Fibroblast of peridontal ligament (primary cell): Measurements from ENCODE around the gene PLCH2.

Source experiments
- DNase-seq: peaks from one replicate; pipeline ENCODE4 v3.0.0-alpha.2; 2010; ENCODE audit errors: extremely low read depth

PLCH2 gene

GRCh38 chr1:2529784-2530512 is 53.9 kb downstream of the PLCH2 start, which contains the start of gene HES5:
HES5 (minus strand) TSS chr1:2530263; CDS start chr1:2530164, 99 bp downstream.
- no peak for DNase-seq

DNA sequence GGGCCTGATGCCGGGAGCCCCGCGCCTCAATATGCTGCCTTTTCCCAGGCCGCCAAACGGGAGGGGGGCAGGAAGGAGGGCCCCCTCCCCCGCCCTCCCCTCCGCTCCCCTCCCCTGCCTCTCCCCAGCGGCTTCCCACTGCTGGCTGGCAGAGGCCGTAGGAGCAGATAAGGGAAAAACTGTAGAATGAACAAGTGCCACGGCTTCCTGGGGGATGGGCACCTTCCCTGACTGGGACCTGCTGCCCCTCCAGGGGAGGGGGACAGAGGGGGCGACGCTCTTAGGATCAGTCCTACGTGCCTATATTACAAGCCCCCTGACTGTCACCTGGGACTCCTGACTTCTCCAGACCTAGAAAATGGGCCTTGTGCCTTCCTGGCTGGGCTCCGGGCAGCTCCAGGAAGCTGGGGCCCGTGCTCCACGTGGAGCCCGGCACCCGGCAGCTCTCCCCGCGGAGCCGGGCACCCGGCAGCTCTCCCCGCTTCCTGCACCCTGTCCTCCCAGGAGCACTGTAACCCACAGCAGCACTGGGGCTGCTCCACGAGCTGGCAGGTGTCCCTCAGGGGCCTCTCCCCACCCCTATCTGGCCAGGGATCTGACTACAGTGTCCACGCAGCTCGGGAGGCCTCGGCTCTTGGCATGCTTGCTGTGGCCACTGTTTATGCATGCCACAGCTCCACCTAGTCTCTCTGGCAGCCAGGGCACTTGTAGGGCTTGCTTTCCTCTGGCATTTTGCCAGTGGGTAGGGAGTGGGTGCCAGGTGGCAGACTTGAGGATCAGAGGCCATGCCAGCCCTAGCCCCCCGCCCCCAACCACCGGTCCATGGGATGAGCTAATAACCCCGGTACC is 54.6 kb downstream of the PLCH2 start:
- no peak for DNase-seq

GRCh38 chr1:2532485-2533160 is 56.5 kb downstream of the PLCH2 start:
- DNase-seq: no peak

DNA sequence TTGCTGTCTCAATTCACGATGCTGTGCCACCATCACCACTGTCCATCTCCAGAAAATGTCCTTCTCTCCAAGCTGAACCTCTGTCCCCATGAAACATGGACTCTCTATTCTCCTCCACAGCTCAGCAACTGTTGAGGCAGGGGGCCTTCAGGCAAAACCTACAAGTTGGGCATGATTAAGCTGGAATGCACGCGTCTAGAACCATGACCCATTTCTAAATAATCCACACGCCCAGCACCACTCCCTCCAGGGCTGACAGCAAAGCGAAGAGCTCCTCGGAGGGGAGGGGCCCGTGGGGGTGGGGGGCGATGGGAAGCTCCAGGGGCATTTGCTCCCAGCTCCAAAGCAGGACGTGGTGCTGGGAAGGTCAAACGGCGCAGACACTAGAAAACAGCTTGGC is 57.3 kb downstream of the PLCH2 start:
- no peak for DNase-seq

DNA sequence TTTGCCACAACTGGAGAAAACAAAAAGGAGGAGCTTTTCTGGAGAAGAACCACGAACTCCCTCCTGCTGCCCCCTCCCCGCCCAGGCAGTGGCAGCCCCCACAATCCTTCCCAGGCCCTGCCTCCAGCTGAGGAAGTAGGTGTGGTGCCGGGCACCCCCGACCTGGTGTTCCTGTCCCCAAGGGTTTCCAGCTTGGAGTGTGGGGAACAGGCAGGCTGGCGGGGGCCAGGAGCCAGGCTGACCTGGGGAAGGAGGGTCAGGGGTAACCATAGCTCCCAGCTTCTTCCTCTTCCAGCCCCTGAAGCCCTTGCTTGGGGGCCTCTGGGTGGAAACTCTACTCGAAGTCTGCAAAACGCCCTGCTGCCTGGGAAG is 58.2 kb downstream of the PLCH2 start:
- DNase-seq: no peak

GRCh38 chr1:2534687-2535441 is 58.8 kb downstream of the PLCH2 start:
- DNase-seq: no peak

- no peak for DNase-seq
Observed at GRCh38 chr1:2535455-2535854, 59.4 kb downstream of the PLCH2 start.

- no peak for DNase-seq
Observed at GRCh38 chr1:2535981-2536380, 59.9 kb downstream of the PLCH2 start.

DNA sequence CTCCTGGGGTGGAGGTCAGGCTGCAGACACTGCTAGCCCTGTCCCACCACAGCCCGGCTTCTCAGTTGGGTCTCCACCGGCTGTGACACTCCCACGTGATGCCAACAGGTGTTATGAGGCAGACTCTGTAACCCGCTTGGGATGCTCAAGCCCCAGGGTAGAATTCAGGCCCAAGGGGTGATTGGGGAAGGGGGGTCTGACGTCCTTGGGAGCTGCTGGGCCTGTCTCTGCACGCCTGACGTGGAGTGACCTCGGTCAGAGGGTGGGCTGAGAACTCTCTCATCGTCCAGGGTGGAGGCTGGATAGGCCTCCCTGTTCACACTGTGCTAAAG is 61.7 kb downstream of the PLCH2 start:
- DNase-seq: no peak

DNA sequence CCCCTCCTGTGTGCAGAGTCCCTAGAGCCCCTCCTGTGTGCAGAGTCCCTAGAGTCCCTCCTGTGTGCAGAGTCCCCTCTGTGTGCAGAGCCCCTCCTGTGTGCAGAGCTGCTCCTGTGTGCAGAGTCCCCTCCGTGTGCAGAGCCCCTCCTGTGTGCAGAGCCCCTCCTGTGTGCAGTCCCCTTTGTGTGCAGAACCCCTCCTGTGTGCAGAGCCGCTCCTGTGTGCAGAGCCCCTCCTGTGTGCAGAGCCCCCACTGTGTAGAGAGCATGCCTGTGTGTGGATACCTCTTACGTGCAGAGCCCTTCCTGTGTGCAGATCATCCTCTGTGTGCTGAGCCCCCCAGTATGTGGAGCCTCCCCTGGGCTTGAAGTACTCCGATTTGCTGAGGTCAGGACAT is 62.3 kb downstream of the PLCH2 start:
- no peak for DNase-seq

DNA sequence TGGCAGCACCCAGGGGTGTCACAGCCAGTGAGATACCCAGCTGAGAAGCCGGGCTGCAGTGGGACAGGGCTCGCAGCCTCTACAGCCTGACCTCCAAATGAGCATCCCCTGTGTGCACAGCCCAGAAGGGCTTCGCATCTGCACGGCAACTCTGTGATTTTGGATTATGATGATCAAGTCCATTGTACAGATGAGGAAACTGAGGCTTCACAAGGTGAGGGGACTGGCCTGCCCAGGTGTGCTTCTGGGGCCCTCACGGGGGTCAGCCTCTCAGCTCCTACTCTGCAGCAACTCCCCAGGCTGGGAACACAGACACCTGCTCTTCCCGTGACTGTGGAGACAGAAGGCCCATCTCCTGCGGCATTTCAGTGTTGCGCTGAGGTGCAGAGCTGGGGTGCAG is 62.8 kb downstream of the PLCH2 start:
- DNase-seq: no peak

- DNase-seq: no peak
Observed at GRCh38 chr1:2539312-2539907, 63.3 kb downstream of the PLCH2 start.

GRCh38 chr1:2540816-2541492 is 64.9 kb downstream of the PLCH2 start:
- no peak for DNase-seq

- DNase-seq: no peak
Observed at GRCh38 chr1:2541619-2542245, 65.6 kb downstream of the PLCH2 start.

GRCh38 chr1:2542246-2542915 is 66.3 kb downstream of the PLCH2 start:
- DNase-seq: no peak

DNA sequence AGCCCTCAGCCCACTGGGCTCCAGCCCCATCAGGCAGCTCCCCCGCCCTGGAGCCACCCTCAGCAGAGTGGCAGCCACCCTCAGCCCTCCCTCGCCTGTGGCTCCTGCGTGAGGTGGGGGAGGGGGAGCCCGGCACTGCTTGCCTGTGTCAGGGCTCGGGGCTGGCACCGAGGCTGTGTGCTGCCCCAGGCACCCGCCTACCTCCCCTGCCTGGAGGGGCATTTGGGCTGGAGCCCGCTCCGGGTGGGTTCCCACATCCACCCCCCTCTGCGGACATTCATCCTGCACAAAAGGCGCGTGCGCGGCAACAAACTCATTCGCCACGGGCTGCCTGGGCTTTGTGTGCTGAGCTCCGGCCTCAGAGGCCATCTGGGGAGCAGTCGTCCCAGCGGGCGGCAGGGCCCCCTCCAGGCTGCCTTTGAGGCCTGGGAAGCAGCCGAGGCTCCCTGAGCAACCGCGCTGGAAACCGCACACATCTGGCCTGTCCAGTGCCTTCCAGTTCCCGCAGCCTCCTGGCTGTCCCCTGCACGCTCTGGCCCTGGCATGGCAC is 67.5 kb downstream of the PLCH2 start:
- no peak for DNase-seq

DNA sequence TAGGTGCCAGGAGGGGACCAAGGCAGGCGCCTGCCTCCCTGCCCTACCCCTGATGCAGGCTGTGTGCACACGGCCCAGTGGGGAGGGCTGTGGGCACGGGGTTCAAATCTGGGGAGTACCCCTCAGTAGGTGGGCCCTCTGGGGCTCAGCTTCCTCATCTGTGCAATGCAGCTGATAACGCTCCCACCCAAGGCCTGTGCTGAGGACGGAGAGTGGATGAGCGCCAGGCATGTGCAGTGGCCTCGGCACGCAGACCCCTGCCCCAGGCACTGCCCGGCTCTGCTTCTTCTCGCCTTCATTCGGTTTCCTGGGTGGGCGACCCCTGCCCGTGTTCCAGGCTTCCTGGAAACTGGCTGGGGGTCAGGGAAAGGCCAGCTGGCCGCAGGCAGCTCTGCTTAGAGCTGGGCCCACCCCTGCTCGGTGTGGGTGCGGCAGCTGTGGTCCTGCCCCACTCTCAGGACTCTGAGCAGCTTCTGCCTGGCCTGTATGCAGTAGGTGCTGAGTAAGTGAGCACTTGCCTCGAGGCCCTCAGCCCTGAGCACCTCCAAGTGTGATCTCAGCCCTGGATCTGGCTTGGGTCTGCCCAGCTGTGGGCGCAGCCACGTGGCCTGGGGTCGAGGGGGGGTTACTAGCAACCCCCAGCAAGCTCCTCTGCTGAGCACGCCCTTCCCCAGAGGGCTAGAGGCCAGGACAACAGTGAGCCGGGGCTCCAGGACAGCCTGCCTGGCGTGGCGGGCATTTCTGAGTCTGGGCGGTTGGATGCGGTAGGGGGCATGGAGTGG is 68.2 kb downstream of the PLCH2 start:
- DNase-seq: no peak

DNA sequence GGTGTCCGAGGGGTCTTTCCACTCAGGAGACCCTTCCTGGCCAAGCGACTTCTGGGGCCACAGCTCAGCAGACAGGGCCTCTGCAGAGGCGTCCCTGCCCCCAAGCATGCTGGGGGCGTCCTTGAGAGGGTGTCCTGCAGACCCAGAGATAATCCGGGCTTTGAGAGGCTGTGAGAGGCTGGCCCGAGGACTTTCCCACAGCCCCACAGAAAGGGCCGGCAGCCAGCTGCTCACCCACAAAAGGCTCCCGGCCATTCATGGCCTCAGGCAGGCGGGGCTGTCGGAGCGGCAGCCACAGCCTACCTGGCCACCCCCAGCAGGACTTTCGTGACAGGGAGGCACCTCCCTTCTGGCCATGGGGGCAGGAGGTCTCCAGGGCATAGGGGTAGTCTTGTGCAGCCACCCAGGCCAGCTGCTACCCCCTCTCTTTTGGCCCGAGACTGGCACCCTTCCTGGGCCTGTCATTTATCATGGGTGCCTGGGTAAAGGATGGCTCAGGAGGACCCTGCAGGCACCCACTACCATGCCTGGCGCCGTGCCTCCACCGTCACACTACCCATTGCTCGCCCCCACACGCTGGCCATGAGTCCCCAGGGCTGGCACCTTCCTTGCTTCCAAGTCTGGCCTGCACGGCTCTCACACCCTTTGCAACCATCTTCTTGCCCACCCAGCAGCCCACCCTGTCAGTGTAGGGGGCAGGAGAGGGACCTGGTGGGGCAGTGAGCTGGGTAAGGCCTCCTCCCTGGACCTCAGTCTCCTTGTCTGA is 69.0 kb downstream of the PLCH2 start:
- no peak for DNase-seq
